HUDEP-2 (cell line): Measurements from ENCODE around the gene AQP2.
"Not testable (repeated sequence)": the region's sequence is repeated elsewhere in the genome, so short reads cannot be mapped to it uniquely, and the experiment has no call there.

Source experiments
- DNase-seq, 76 experiments: peaks; one replicate each; lab custom pipeline; 2025; ENCODE audit not compliant: unreplicated experiment in 76 of 76; lab: John Stamatoyannopoulos, UW

Gene AQP2

GRCh38 chr12:49984476-49985359 lies 34.2 kb downstream of the AQP2 start:
- no peak for DNase-seq

- DNase-seq, result no peak
Measured at GRCh38 chr12:49985981-49986380, 35.4 kb downstream of the AQP2 start.

- not testable (repeated sequence) for DNase-seq
Measured at GRCh38 chr12:49986476-49986875, 35.9 kb downstream of the AQP2 start.

GRCh38 chr12:49987625-49988303 lies 37.2 kb downstream of the AQP2 start:
- DNase-seq, result no peak

GRCh38 chr12:49989400-49989799 lies 38.9 kb downstream of the AQP2 start:
- DNase-seq, result not testable (repeated sequence)

- no peak for DNase-seq
Measured at GRCh38 chr12:49990273-49990672, 39.7 kb downstream of the AQP2 start.

- DNase-seq, result no peak
Measured at GRCh38 chr12:49998453-49998852, 47.9 kb downstream of the AQP2 start.

- no peak for DNase-seq
Measured at GRCh38 chr12:50003595-50003994, 53.1 kb downstream of the AQP2 start.

GRCh38 chr12:50004696-50005095 lies 54.2 kb downstream of the AQP2 start:
- no peak for DNase-seq

- DNase-seq, result no peak
Measured at GRCh38 chr12:50005175-50005574, 54.6 kb downstream of the AQP2 start.

GRCh38 chr12:50006280-50006679 lies 55.7 kb downstream of the AQP2 start:
- DNase-seq, result no peak

GRCh38 chr12:50006754-50007442 lies 56.4 kb downstream of the AQP2 start:
- DNase-seq, result no peak
